ENCODE results near the gene SLC29A3. TPM values are rescaled to one million over a fixed set of nuclear protein-coding genes. Genes with fewer than 3 reads are reported as not detected.

SLC29A3 gene
- total RNA-seq, 2 experiments from 2014 or later: 2.3 to 2.5 TPM

DNA sequence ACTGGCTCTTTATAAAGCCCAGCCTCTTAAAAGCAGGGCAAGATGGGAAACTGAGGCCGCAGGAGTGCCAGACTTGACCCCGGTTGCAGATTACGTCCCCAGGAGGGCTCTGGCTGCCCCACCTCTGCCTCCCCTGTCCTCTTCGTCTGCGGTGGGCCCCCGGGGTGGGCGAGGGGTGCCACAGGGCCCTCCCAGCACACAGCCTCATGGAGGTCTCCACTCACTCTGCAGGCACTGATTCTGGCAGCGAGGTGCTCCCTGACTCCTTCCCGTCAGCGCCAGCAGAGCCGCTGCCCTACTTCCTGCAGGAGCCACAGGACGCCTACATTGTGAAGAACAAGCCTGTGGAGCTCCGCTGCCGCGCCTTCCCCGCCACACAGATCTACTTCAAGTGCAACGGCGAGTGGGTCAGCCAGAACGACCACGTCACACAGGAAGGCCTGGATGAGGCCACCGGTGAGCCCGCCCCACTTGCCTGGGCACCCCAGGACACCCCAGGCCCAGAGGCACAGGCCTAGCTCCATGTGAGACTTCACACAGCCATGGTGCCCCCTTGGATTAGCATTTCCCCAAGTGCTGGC is 39.4 kb upstream of the SLC29A3 start:
- H3K27ac Mint-ChIP-seq: no peak overlapping the region
- no peaks in the 10 kb centered on the region for H3K36me3 Mint-ChIP-seq (ENCODE audit: low read depth)
- ATAC-seq (ENCODE audit: poor library complexity) (no peak), DNase-seq (no peak)
- no peaks in the 10 kb centered on the region for H3K9me3 Mint-ChIP-seq
- no peak overlapping the region for H3K4me3 ChIP-seq (ENCODE audit: low read length)
- no peaks in the 10 kb centered on the region for H3K4me1 Mint-ChIP-seq (ENCODE audit: low read depth)
- H3K4me3 Mint-ChIP-seq: no peak overlapping the region
- no peaks in the 10 kb centered on the region for H3K27me3 ChIP-seq (ENCODE audit: control insufficient read depth in 1 of 2, insufficient read depth in 2 of 2, low read length in 2 of 2)
- H3K9me3 ChIP-seq (ENCODE audit: control insufficient read depth in 1 of 2, insufficient read depth in 1 of 2, low read length in 2 of 2): no peaks in the 10 kb centered on the region
- ChIA-PET POLR2A (no interaction called here), CTCF (no interaction called here)
- H3K36me3 ChIP-seq (ENCODE audit: insufficient read depth, low read length): no peaks in the 10 kb centered on the region
- intact Hi-C loops (cut with DNase I, micrococcal nuclease): loop anchor here in 1 of 2 experiments (10.0 kb wide), 1 partner anchor 355 kb away; no protein-coding TSS in a partner anchor
- no peaks in the 10 kb centered on the region for H3K4me1 ChIP-seq (ENCODE audit: insufficient read depth, low read length)
- no peaks in the 10 kb centered on the region for H3K27me3 Mint-ChIP-seq
- TF ChIP-seq, protein P1, sequence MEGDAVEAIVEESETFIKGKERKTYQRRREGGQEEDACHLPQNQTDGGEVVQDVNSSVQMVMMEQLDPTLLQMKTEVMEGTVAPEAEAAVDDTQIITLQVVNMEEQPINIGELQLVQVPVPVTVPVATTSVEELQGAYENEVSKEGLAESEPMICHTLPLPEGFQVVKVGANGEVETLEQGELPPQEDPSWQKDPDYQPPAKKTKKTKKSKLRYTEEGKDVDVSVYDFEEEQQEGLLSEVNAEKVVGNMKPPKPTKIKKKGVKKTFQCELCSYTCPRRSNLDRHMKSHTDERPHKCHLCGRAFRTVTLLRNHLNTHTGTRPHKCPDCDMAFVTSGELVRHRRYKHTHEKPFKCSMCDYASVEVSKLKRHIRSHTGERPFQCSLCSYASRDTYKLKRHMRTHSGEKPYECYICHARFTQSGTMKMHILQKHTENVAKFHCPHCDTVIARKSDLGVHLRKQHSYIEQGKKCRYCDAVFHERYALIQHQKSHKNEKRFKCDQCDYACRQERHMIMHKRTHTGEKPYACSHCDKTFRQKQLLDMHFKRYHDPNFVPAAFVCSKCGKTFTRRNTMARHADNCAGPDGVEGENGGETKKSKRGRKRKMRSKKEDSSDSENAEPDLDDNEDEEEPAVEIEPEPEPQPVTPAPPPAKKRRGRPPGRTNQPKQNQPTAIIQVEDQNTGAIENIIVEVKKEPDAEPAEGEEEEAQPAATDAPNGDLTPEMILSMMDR (IDR thresholded peaks at IDR 0.05): no peak
- H3K27ac ChIP-seq (ENCODE audit: low read depth in 1 of 2, low read length in 2 of 2): no peak overlapping the region

DNA sequence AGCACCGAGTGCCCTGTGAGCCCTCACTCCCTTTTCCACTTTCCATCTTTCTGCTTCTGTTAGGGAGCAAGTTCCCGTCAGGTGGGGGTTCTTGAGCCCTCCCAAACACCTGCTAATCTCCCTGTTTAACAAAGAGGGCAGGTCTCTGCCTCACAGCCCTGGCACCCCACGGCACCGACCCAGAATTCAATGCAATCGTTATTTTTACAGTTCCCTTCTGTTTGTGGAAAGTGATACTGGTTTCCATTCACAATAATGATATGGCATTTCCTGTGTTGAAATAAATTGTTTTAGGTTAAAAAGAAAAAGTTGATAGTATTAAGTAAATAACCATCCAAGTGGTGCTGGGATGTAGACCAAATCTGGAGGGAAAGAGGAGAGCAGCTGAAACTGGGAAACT is 38.8 kb upstream of the SLC29A3 start:
- ChIA-PET CTCF (no interaction called here), POLR2A (no interaction called here)
- Mint-ChIP-seq H3K4me1 (ENCODE audit: low read depth) (no peaks in the 10 kb centered on the region), H3K27me3 (no peaks in the 10 kb centered on the region), H3K36me3 (ENCODE audit: low read depth) (no peaks in the 10 kb centered on the region), H3K27ac (no peak overlapping the region), H3K4me3 (no peak overlapping the region), H3K9me3 (no peaks in the 10 kb centered on the region)
- DNase-seq (no peak), ATAC-seq (ENCODE audit: poor library complexity) (no peak)
- Histone ChIP-seq H3K4me1 (ENCODE audit: insufficient read depth, low read length) (no peaks in the 10 kb centered on the region), H3K9me3 (ENCODE audit: control insufficient read depth in 1 of 2, insufficient read depth in 1 of 2, low read length in 2 of 2) (no peaks in the 10 kb centered on the region), H3K36me3 (ENCODE audit: insufficient read depth, low read length) (no peaks in the 10 kb centered on the region), H3K27ac (ENCODE audit: low read depth in 1 of 2, low read length in 2 of 2) (no peak overlapping the region), H3K27me3 (ENCODE audit: control insufficient read depth in 1 of 2, insufficient read depth in 2 of 2, low read length in 2 of 2) (no peaks in the 10 kb centered on the region), H3K4me3 (ENCODE audit: low read length) (no peak overlapping the region)
- intact Hi-C loops (cut with DNase I, micrococcal nuclease): loop anchor here in 1 of 2 experiments (10.0 kb wide), 1 partner anchor 355 kb away; no protein-coding TSS in a partner anchor
- TF ChIP-seq, protein P1 (IDR thresholded peaks at IDR 0.05): no peak

DNA sequence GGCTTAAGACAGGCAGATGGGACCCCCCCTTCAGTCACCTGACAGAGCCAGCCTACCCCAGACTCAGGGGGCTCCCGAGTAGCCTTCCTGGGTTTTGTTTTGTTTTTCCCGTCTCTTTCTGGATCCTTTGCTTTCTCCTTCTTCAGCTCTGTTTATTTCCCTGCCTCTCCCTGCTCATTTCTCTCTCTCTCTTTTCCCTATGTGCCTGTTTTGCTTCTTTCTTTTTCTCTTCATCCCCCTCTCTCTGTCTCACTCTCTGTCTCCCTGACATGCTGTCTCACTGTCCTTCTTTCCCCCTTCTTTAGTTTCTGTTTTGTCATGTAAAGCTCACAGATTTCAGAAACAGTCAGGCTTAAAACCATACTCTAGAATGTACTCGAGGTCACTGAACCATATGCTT is 38.2 kb upstream of the SLC29A3 start:
- CTCF ChIA-PET: no interaction called here

More for the DNA sequence above, 38.2 kb upstream of the SLC29A3 start:
- intact Hi-C loops (cut with DNase I, micrococcal nuclease): loop anchor here in 1 of 2 experiments (10.0 kb wide), 1 partner anchor 356 kb away; no protein-coding TSS in a partner anchor
- Mint-ChIP-seq H3K9me3 (no peaks in the 10 kb centered on the region), H3K27ac (no peak overlapping the region), H3K4me3 (no peak overlapping the region), H3K27me3 (no peaks in the 10 kb centered on the region), H3K4me1 (ENCODE audit: low read depth) (no peaks in the 10 kb centered on the region), H3K36me3 (ENCODE audit: low read depth) (no peaks in the 10 kb centered on the region)
- ATAC-seq (ENCODE audit: poor library complexity): no peak
- H3K27me3 ChIP-seq (ENCODE audit: control insufficient read depth in 1 of 2, insufficient read depth in 2 of 2, low read length in 2 of 2): no peaks in the 10 kb centered on the region
- H3K4me3 ChIP-seq (ENCODE audit: low read length): no peak overlapping the region
- no peaks in the 10 kb centered on the region for H3K9me3 ChIP-seq (ENCODE audit: control insufficient read depth in 1 of 2, insufficient read depth in 1 of 2, low read length in 2 of 2)
- TF ChIP-seq, protein P1 (IDR thresholded peaks at IDR 0.05): no peak
- no peaks in the 10 kb centered on the region for H3K36me3 ChIP-seq (ENCODE audit: insufficient read depth, low read length)
- H3K4me1 ChIP-seq (ENCODE audit: insufficient read depth, low read length): no peaks in the 10 kb centered on the region
- no peak for DNase-seq
- no peak overlapping the region for H3K27ac ChIP-seq (ENCODE audit: low read depth in 1 of 2, low read length in 2 of 2)
- POLR2A ChIA-PET: no interaction called here
